Measurements from ENCODE around the gene TNS3. TPM values are rescaled to one million over a fixed set of nuclear protein-coding genes. Genes with fewer than 3 reads are reported as not detected.
A peak's percentile ranks its signal among the peaks of the same experiment; 100 is the strongest.

The TNS3 gene
- total RNA-seq, 1 experiment from 2014 or later = 533 TPM

DNA sequence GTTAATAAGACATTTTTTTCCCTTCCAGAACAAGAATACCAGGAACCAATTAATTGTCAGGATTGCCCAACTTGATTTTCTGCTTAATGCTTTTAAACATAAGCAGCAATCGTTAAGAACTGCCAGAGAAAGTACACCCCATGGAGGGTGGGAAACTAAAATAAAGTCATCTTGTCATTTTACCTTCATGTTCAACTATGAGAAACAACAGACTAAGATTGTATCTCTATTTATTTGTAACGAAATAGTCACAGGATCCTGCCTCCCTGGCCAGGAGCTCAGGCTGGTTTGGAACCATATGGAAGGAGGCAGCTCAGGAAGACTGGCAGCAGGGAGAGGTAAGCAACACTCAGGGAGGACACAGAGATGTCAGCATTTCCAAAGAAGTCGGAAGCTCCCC, 129.6 kb downstream of the TNS3 start:
- TF ChIP-seq TCF7L2 (IDR thresholded peaks at IDR 0.05; ENCODE audit: low read depth, low read length) = no peak
- TF ChIP-seq, protein P1, sequence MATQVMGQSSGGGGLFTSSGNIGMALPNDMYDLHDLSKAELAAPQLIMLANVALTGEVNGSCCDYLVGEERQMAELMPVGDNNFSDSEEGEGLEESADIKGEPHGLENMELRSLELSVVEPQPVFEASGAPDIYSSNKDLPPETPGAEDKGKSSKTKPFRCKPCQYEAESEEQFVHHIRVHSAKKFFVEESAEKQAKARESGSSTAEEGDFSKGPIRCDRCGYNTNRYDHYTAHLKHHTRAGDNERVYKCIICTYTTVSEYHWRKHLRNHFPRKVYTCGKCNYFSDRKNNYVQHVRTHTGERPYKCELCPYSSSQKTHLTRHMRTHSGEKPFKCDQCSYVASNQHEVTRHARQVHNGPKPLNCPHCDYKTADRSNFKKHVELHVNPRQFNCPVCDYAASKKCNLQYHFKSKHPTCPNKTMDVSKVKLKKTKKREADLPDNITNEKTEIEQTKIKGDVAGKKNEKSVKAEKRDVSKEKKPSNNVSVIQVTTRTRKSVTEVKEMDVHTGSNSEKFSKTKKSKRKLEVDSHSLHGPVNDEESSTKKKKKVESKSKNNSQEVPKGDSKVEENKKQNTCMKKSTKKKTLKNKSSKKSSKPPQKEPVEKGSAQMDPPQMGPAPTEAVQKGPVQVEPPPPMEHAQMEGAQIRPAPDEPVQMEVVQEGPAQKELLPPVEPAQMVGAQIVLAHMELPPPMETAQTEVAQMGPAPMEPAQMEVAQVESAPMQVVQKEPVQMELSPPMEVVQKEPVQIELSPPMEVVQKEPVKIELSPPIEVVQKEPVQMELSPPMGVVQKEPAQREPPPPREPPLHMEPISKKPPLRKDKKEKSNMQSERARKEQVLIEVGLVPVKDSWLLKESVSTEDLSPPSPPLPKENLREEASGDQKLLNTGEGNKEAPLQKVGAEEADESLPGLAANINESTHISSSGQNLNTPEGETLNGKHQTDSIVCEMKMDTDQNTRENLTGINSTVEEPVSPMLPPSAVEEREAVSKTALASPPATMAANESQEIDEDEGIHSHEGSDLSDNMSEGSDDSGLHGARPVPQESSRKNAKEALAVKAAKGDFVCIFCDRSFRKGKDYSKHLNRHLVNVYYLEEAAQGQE (IDR thresholded peaks at IDR 0.05; ENCODE audit: insufficient read depth in 1 of 2, low read depth in 2 of 2, low read length in 1 of 2) = no peak
- TF ChIP-seq CTCF (IDR thresholded peaks at IDR 0.05) = no peak
- TF ChIP-seq POLR2AphosphoS5 (IDR thresholded peaks at IDR 0.05; ENCODE audit: low read depth, low read length) = no peak
- no peak for TF ChIP-seq SIN3A (IDR thresholded peaks at IDR 0.05; ENCODE audit: borderline replicate concordance, insufficient read depth, low read depth, low read length)
- DNase-seq (ENCODE audit: low read depth, low spot score) (no peak), ATAC-seq (no peak)
- ChIA-PET POLR2A (no interaction called here), CTCF (no interaction called here)
- no peaks in the 10 kb centered on the region for H3K27me3 ChIP-seq (ENCODE audit: control insufficient read depth, insufficient read depth, low read length)
- H3K27ac ChIP-seq (ENCODE audit: low read length) = peak overlapping the region; percentile 84
- intact Hi-C loops (cut with micrococcal nuclease; ENCODE audit: unreplicated experiment) = no loop called here
- no peaks in the 10 kb centered on the region for H3K9me3 ChIP-seq (ENCODE audit: control insufficient read depth, insufficient read depth, low read depth, low read length)
- H3K4me1 ChIP-seq (ENCODE audit: control insufficient read depth, insufficient read depth, low read length) = peaks cover 89% of the 10 kb centered on the region
- in situ Hi-C loops (cut with HindIII; ENCODE audit: low pct_unique_long_range_greater_than_20kb, low sequenced_read_pairs) = no loop called here
- no TSS peak for BruUV-seq (replicated peaks)
- H3K4me3 ChIP-seq (ENCODE audit: low read depth in 2 of 2, low read length in 2 of 2) = no peak overlapping the region
- H3K36me3 ChIP-seq (ENCODE audit: control insufficient read depth, insufficient read depth, low read length) = no peaks in the 10 kb centered on the region

GRCh38 chr7:47451851-47452205, 130.1 kb downstream of the TNS3 start:
- no peaks in the 10 kb centered on the region for H3K9me3 ChIP-seq (ENCODE audit: control insufficient read depth, insufficient read depth, low read depth, low read length)
- H3K4me1 ChIP-seq (ENCODE audit: control insufficient read depth, insufficient read depth, low read length) = peaks cover 92% of the 10 kb centered on the region
- no peaks in the 10 kb centered on the region for H3K27me3 ChIP-seq (ENCODE audit: control insufficient read depth, insufficient read depth, low read length)
- TF ChIP-seq POLR2AphosphoS5 (IDR thresholded peaks at IDR 0.05; ENCODE audit: low read depth, low read length) (0 out of 2 replicates have a peak, but pooled peaks have one; percentile 8), TCF7L2 (IDR thresholded peaks at IDR 0.05; ENCODE audit: low read depth, low read length) (no peak), SIN3A (IDR thresholded peaks at IDR 0.05; ENCODE audit: borderline replicate concordance, insufficient read depth, low read depth, low read length) (no peak), CTCF (IDR thresholded peaks at IDR 0.05) (no peak)
- TF ChIP-seq, protein P1 (IDR thresholded peaks at IDR 0.05; ENCODE audit: insufficient read depth in 1 of 2, low read depth in 2 of 2, low read length in 1 of 2) = no peak
- CTCF ChIA-PET = no interaction called here
- intact Hi-C loops (cut with micrococcal nuclease; ENCODE audit: unreplicated experiment) (no loop called here), in situ Hi-C loops (cut with HindIII; ENCODE audit: low pct_unique_long_range_greater_than_20kb, low sequenced_read_pairs) (no loop called here)
- H3K4me3 ChIP-seq (ENCODE audit: low read depth in 2 of 2, low read length in 2 of 2) = no peak overlapping the region
- H3K27ac ChIP-seq (ENCODE audit: low read length) = peak overlapping the region; percentile 84
- no peak for ATAC-seq
- H3K36me3 ChIP-seq (ENCODE audit: control insufficient read depth, insufficient read depth, low read length) = no peaks in the 10 kb centered on the region
- BruUV-seq (replicated peaks) = TSS peak; percentile 21
- POLR2A ChIA-PET = no interaction called here
- DNase-seq (ENCODE audit: low read depth, low spot score) = no peak
